GM12873 (cell line): ENCODE measurements around the gene DELE1.

ENCODE experiments used
- CTCF ChIP-seq: IDR thresholded peaks from 2 replicates; pipeline ENCODE4 v1.5.1; 2012; ENCODE audit warnings: low read depth, mild to moderate bottlenecking, moderate library complexity, low read length, control low read depth; ENCODE audit not compliant: insufficient read depth; ENCODE audit errors: missing control alignments

Gene DELE1

GRCh38 chr5:141945511-141946051, 21.9 kb downstream of the DELE1 start:
- TF ChIP-seq CTCF, result no peak

- no peak for TF ChIP-seq CTCF
These were observed 23.6 kb downstream of the DELE1 start for GRCh38 chr5:141947316-141947715.

- TF ChIP-seq CTCF, result no peak
These were observed 25.1 kb downstream of the DELE1 start for GRCh38 chr5:141948812-141949211.

- TF ChIP-seq CTCF, result no peak
These were observed 25.8 kb downstream of the DELE1 start for GRCh38 chr5:141949511-141949910.

- TF ChIP-seq CTCF, result no peak
These were observed 26.7 kb downstream of the DELE1 start for GRCh38 chr5:141950207-141951005.

- TF ChIP-seq CTCF, result peak; percentile 74
These were observed 27.7 kb downstream of the DELE1 start for GRCh38 chr5:141951332-141951781.

- TF ChIP-seq CTCF, result no peak
These were observed 28.3 kb downstream of the DELE1 start for GRCh38 chr5:141952020-141952419.
